HepG2 (cell line): Measurements from ENCODE around the gene DHRS4L2. TPM values are rescaled to one million over a fixed set of nuclear protein-coding genes. Genes with fewer than 3 reads are reported as not detected.

Experiments used
- ATAC-seq: fragments of 200-7000 bp; cut with Tn5 transposase; 3 replicates; pipeline ENCODE4 v1.9.1; 2020; ENCODE audit warnings: mild to moderate bottlenecking, moderate library complexity
- BruUV-seq: library from RNA; stranded (reverse); fragments of 400-500 nt; replicated peaks from 2 replicates; lab custom pipeline; 2021; lab: Mats Ljungman, UMichigan
- CTCF ChIA-PET: fragments of 300-600 bp; formaldehyde crosslinking; extraction: SDS; loops from one replicate; lab custom pipeline; 2021; ENCODE audit warnings: low total read pairs, inconsistent platforms, low intra/inter-chr PET ratio; lab: Yijun Ruan, JAX
- POLR2A ChIA-PET: fragments of 350-600 bp; sonication (Branson Sonifier 250); formaldehyde crosslinking; loops from one replicate; lab custom pipeline; 2020; ENCODE audit warnings: antibody characterized with exemption, inconsistent platforms; lab: Yijun Ruan, JAX
- DNase-seq: peaks from one replicate; pipeline ENCODE4 v3.0.0-alpha.2; 2015; ENCODE audit warnings: low spot score
- FAIRE-seq: peaks from 3 replicates; lab custom pipeline; 2011; peaks lifted over from hg19 to GRCh38; lab: Jason Lieb, UNC
- H2AFZ ChIP-seq: one replicate; pipeline ENCODE4 v1.6.1; 2011; ENCODE audit warnings: low read length, inconsistent platforms
- H3K27ac ChIP-seq: fragments of 300-600 bp; 3 replicates; pipeline ENCODE4 v1.8.0; 2011; ENCODE audit warnings: mixed run types, mild to moderate bottlenecking, mixed read lengths, low read length, inconsistent platforms; ENCODE audit not compliant: insufficient read depth; ENCODE audit errors: extremely low read length
- H3K27me3 ChIP-seq, 2 experiments: fragments of 200-600 bp in 1 of 2; 2 replicates in 1 of 2; 3 replicates in 1 of 2; pipeline versions ENCODE4 v1.6.0 to v1.8.0; 2011; ENCODE audit warnings: low read length in 2 of 2, mild to moderate bottlenecking in 2 of 2, moderate library complexity in 2 of 2, inconsistent platforms in 1 of 2; ENCODE audit not compliant: insufficient read depth in 2 of 2, control insufficient read depth in 1 of 2
- H3K36me3 ChIP-seq, 2 experiments: fragments of 200-600 bp in 1 of 2; replicated peaks in 1 of 2; 2 replicates in 1 of 2; 3 replicates in 1 of 2; pipeline versions ENCODE4 v1.5.1 to v1.8.0; 2011; ENCODE audit warnings: low read length in 2 of 2, inconsistent platforms in 1 of 2; ENCODE audit not compliant: insufficient read depth in 2 of 2, control insufficient read depth in 1 of 2
- H3K4me1 ChIP-seq: 2 replicates; pipeline ENCODE4 v1.5.1; 2012; ENCODE audit warnings: low read length, inconsistent platforms; ENCODE audit not compliant: insufficient read depth
- H3K4me2 ChIP-seq: 2 replicates; pipeline ENCODE4 v1.6.0; 2011; ENCODE audit warnings: low read depth, low read length, inconsistent platforms
- H3K4me3 ChIP-seq, 3 experiments: fragments of 200-600 bp in 1 of 3; sonication (generic), shearing (Covaris generic) in 1 of 3; replicated peaks in 1 of 3; 2 replicates each; pipeline ENCODE4 v1.5.1; 2011 to 2016; ENCODE audit warnings: low read length in 3 of 3, inconsistent platforms in 2 of 3, low read depth in 2 of 3, mild to moderate bottlenecking in 2 of 3, control low read depth in 1 of 3, mixed read lengths in 1 of 3; ENCODE audit not compliant: insufficient read depth in 1 of 3
- H3K79me2 ChIP-seq: one replicate; pipeline ENCODE4 v1.6.1; 2011; ENCODE audit warnings: low read length, inconsistent platforms; ENCODE audit not compliant: insufficient read depth
- H3K9ac ChIP-seq: 2 replicates; pipeline ENCODE4 v1.6.0; 2011; ENCODE audit warnings: mild to moderate bottlenecking, low read depth, low read length, inconsistent platforms; ENCODE audit not compliant: insufficient read depth
- H3K9me3 ChIP-seq: 2 replicates; pipeline ENCODE4 v1.5.1; 2012; ENCODE audit warnings: mild to moderate bottlenecking, low read length
- H4K20me1 ChIP-seq: 2 replicates; pipeline ENCODE4 v1.6.0; 2011; ENCODE audit warnings: inconsistent platforms, mild to moderate bottlenecking, low read length, moderate library complexity; ENCODE audit not compliant: insufficient read depth
- CSRNP1 ChIP-seq: sonication (generic); formaldehyde crosslinking; IDR thresholded peaks from 2 replicates; pipeline ENCODE4 v1.8.1; 2023; ENCODE audit warnings: mild to moderate bottlenecking, missing genetic modification reagents
- FOSL2 ChIP-seq: sonication (generic); formaldehyde crosslinking; IDR thresholded peaks from 2 replicates; pipeline ENCODE4 v1.4.0; 2020; ENCODE audit warnings: missing genetic modification reagents
- HNRNPL ChIP-seq: fragments of 200-400 bp; formaldehyde crosslinking; IDR thresholded peaks from 2 replicates; pipeline ENCODE4 v1.6.1; 2017; ENCODE audit warnings: mild to moderate bottlenecking, low read depth, low read length
- MTA1 ChIP-seq: sonication (generic); formaldehyde crosslinking; IDR thresholded peaks from 2 replicates; pipeline ENCODE4 v1.4.0; 2020; ENCODE audit warnings: missing genetic modification reagents, mild to moderate bottlenecking, borderline replicate concordance
- NR2F1 ChIP-seq, 2 experiments: fragments of 450-650 bp in 1 of 2; formaldehyde crosslinking in 1 of 2; IDR thresholded peaks; 2 replicates each; pipeline versions ENCODE4 v1.5.0 to v1.6.1; 2016 to 2020; ENCODE audit warnings: mild to moderate bottlenecking in 1 of 2, missing compliant biosample characterization in 1 of 2, missing genetic modification reagents in 1 of 2, moderate library complexity in 1 of 2
- PHB2 ChIP-seq: fragments of 450-650 bp; IDR thresholded peaks from 2 replicates; pipeline ENCODE4 v1.6.1; 2018; ENCODE audit not compliant: partially characterized antibody
- RFX3 ChIP-seq: IDR thresholded peaks from 2 replicates; pipeline ENCODE4 v1.6.1; 2016; ENCODE audit warnings: missing biosample characterization, missing genetic modification reagents
- SMAD9 ChIP-seq: sonication (generic); formaldehyde crosslinking; IDR thresholded peaks from 2 replicates; pipeline ENCODE4 v1.5.1; 2020; ENCODE audit warnings: mild to moderate bottlenecking, missing genetic modification reagents
- SRSF1 ChIP-seq: fragments of 200-400 bp; formaldehyde crosslinking; optimal IDR thresholded peaks from 2 replicates; pipeline ENCODE3; 2017; ENCODE audit warnings: mild to moderate bottlenecking, low read depth, low read length, moderate library complexity
- TAF1 ChIP-seq: sonication (generic); formaldehyde crosslinking; IDR thresholded peaks from 2 replicates; pipeline ENCODE4 v1.4.0; 2020; ENCODE audit warnings: missing genetic modification reagents
- ZFP90 ChIP-seq: sonication (generic); formaldehyde crosslinking; IDR thresholded peaks from 2 replicates; pipeline ENCODE4 v1.8.0; 2022; ENCODE audit warnings: missing genetic modification reagents, mild to moderate bottlenecking, inconsistent platforms, borderline replicate concordance
- ZNF30 ChIP-seq: sonication (generic); formaldehyde crosslinking; IDR thresholded peaks from 2 replicates; pipeline ENCODE4 v1.5.0; 2020; ENCODE audit warnings: mild to moderate bottlenecking, missing genetic modification reagents
- ZNF570 ChIP-seq: sonication (generic); formaldehyde crosslinking; IDR thresholded peaks from 2 replicates; pipeline ENCODE4 v1.4.0; 2020; ENCODE audit warnings: mild to moderate bottlenecking, missing genetic modification reagents, borderline replicate concordance
- ZNF740 ChIP-seq: sonication (generic); formaldehyde crosslinking; IDR thresholded peaks from 2 replicates; pipeline ENCODE4 v1.4.0; 2020; ENCODE audit warnings: missing genetic modification reagents
- ZNF777 ChIP-seq: sonication (generic); formaldehyde crosslinking; IDR thresholded peaks from 2 replicates; pipeline ENCODE4 v1.4.0; 2020; ENCODE audit warnings: missing genetic modification reagents
- ZNF839 ChIP-seq: sonication (generic); formaldehyde crosslinking; IDR thresholded peaks from 2 replicates; pipeline ENCODE4 v1.4.0; 2020; ENCODE audit warnings: missing genetic modification reagents, mild to moderate bottlenecking, borderline replicate concordance
- ZSCAN20 ChIP-seq: sonication (generic); formaldehyde crosslinking; IDR thresholded peaks from 2 replicates; pipeline ENCODE4 v1.4.0; 2020; ENCODE audit warnings: missing genetic modification reagents, mild to moderate bottlenecking, borderline replicate concordance
- WGBS: methylation state at CpG from one replicate; pipeline ENCODE4 v1.1.6; 2017; ENCODE audit warnings: low lambda C conversion rate; 5-methylcytosine and 5-hydroxymethylcytosine counted together
- in situ Hi-C: cut with HindIII; loops from 2 replicates; pipeline ENCODE4 v1.10.0; 2017; ENCODE audit warnings: low pct_unique_long_range_greater_than_20kb; ENCODE audit not compliant: extremely low pct_ligation_motif_present
- intact Hi-C: fragments of 100-400 bp; cut with micrococcal nuclease; formaldehyde crosslinking; loops from one replicate; pipeline ENCODE4 v1.10.0; 2022; ENCODE audit not compliant: unreplicated experiment
- polyA plus RNA-seq, 8 experiments: library from polyadenylated mRNA; depleted of rRNA in 3 of 8; stranded (reverse) in 7 of 8; unstranded in 1 of 8; fragments of >200 nt; fragmentation: Illumina TruSeq in 4 of 8; extraction: Trizol in 4 of 8; gene quantifications; 2 replicates each; pipeline versions ENCODE4 v1.2.1 to v1.2.3, GENCODE V29; 2011 to 2016; ENCODE audit warnings: low read depth in 4 of 8, missing spikeins in 1 of 8, mixed read lengths in 1 of 8; ENCODE audit not compliant: insufficient read depth in 1 of 8
- total RNA-seq, 5 experiments: library from RNA; depleted of rRNA; stranded (reverse); fragments of >200 nt; fragmentation: Illumina TruSeq; extraction: Trizol; gene quantifications; 2 replicates each; pipeline ENCODE4 v1.2.3, GENCODE V29; 2016; ENCODE audit warnings: low read depth in 1 of 5

Gene DHRS4L2
- total and polyA plus RNA-seq, 2 of the 13 experiments (the other 11 are each of a cell fraction or from before 2014, with no cell fraction given), result 24.7 to 38.2 TPM

DNA sequence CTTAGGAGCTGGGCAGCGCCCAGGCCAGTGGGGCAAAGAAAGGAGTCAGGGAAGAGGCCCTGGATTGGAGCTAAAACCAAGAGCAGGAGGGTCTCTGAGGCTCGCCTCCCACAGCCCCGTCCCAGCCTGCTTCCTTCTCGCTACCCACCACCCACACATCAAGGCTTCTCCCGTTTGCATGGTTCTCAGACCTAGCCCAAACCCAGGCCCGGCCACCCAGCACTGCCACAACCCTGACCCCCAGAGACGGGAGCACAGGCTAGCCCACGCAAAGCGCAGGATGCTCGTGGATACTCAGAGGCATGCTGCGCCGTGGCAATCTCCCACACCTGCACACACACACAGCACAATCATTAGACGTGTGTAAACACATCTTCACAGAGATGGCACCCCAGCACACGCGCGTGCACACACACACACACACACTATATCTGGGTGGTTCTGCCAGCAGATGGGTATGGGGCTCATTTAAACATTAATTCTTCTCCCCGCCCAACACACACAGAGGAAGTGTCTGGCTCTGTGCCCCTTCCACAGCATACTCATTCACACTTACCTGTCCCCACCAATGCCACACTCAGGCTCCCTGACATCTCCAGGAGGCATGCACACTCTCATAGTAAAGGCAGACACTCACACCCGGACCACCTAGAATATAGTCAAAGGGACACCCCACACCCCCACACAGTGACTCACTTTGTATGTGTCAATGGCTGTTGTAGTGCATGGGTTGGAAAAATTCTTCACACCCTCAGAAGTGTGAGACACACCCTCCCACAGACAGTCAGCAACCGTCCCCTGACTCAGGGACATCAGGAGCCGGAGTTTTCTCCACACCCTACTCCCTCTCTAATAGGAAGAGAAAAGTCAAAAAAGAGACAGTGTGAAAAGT is 64.2 kb downstream of the DHRS4L2 start (continued):
- TF ChIP-seq CSRNP1 (CRISPR knock-in tag) (no peak), TAF1 (CRISPR knock-in tag) (no peak), ZFP90 (CRISPR knock-in tag) (0 out of 2 replicates have a peak, but pooled peaks have one; percentile 43), ZNF30 (CRISPR knock-in tag) (peak; percentile 10; the same call in 1 of the 2 replicates)

GRCh38 chr14:24053548-24054323 is 65.0 kb downstream of the DHRS4L2 start:
- in situ Hi-C loops, result loop anchor here (5.0 kb wide), 1 partner anchor 46 kb away; no protein-coding TSS in a partner anchor
- H4K20me1 ChIP-seq, result no peaks in the 10 kb centered on the region
- no peak for FAIRE-seq
- no peak for TF ChIP-seq ZSCAN20 (CRISPR knock-in tag)
- no peak for TF ChIP-seq PHB2
- TF ChIP-seq FOSL2 (CRISPR knock-in tag), result 0 out of 2 replicates have a peak, but pooled peaks have one; percentile 2
- TF ChIP-seq SRSF1, result peak; percentile 56
- peak; percentile 76; the same call in 1 of the 2 replicates for TF ChIP-seq HNRNPL
- 0 out of 2 replicates have a peak, but pooled peaks have one; percentile 30 for TF ChIP-seq ZNF839 (CRISPR knock-in tag)
- no peak for TF ChIP-seq ZNF777
- 0 out of 2 replicates have a peak, but pooled peaks have one; percentile 50 for TF ChIP-seq ZNF740 (CRISPR knock-in tag)
- 0 out of 4 replicates have a peak, but pooled peaks of 1 of the 2 experiments have one; percentile 32 for TF ChIP-seq NR2F1 (CRISPR knock-in tag; IDR thresholded peaks at IDR 0.05)
- no peak for TF ChIP-seq RFX3
- no peak for TF ChIP-seq ZNF570 (CRISPR knock-in tag)
- peak; percentile 17; the same call in 1 of the 2 replicates for TF ChIP-seq MTA1 (CRISPR knock-in tag)
- peak; percentile 25; the same call in 1 of the 2 replicates for TF ChIP-seq TAF1 (CRISPR knock-in tag)
- TF ChIP-seq SMAD9 (CRISPR knock-in tag), result peak; percentile 31; the same call in 1 of the 2 replicates

More at GRCh38 chr14:24053548-24054323, 65.0 kb downstream of the DHRS4L2 start:
- no TSS peak for BruUV-seq
- DNase-seq (no peak), ATAC-seq (no peak)
- CTCF ChIA-PET, result no interaction called here
- Histone ChIP-seq H3K9ac (no peak overlapping the region), H3K9me3 (no peaks in the 10 kb centered on the region), H3K4me2 (no peak overlapping the region), H3K27me3 (peaks cover 20 to 80% of the 10 kb centered on the region in 2 experiments), H3K4me3 (no peak overlapping the region), H3K79me2 (no peaks in the 10 kb centered on the region), H3K36me3 (no peaks in the 10 kb centered on the region), H3K27ac (no peak overlapping the region), H2AFZ (no peak overlapping the region), H3K4me1 (peaks cover 41% of the 10 kb centered on the region)
- intact Hi-C loops, result no loop called here
- 44% methylated on average over 10 of the region's 10 CpGs for WGBS
- POLR2A ChIA-PET, result interaction anchor here (1.0 to 6.3 kb wide), 5 partner anchors 27 to 189 kb away, joined by 4 to 124 read pairs (median 6); partner anchors contain the start of genes DCAF11, NRL, PCK2 and PSME2
